GM12878 (cell line): Measurements from ENCODE around the gene PADI3.

ENCODE experiments used
- GABPA ChIP-seq: IDR thresholded peaks from 2 replicates; pipeline ENCODE4 v1.6.1; 2014; ENCODE audit warnings: antibody characterized with exemption, low read depth, mild to moderate bottlenecking, inconsistent platforms
- USF2 ChIP-seq: IDR thresholded peaks from 2 replicates; pipeline ENCODE4 v1.6.1; 2011; ENCODE audit warnings: low read depth, low read length, improper control_type of control experiment, borderline replicate concordance

GRCh38 chr1:17207966-17208418, 40.9 kb upstream of the PADI3 start:
- TF ChIP-seq GABPA (no peak), USF2 (no peak)
